COR-L47 (cell line): ENCODE results near the gene CD248.

ENCODE experiments used
- DNase-seq: peaks from one replicate; lab custom pipeline; 2025; lab: John Stamatoyannopoulos, UW

Gene CD248

GRCh38 chr11:66341502-66342126, 24.8 kb upstream of the CD248 start:
- DNase-seq, result no peak

- no peak for DNase-seq
These were observed 24.0 kb upstream of the CD248 start for GRCh38 chr11:66340596-66341501.

- no peak for DNase-seq
These were observed 23.0 kb upstream of the CD248 start for GRCh38 chr11:66339686-66340483.

GRCh38 chr11:66339162-66339675, 22.4 kb upstream of the CD248 start:
- no peak for DNase-seq

- DNase-seq, result no peak
These were observed 21.7 kb upstream of the CD248 start for GRCh38 chr11:66338276-66339161.

GRCh38 chr11:66337103-66337899, 20.5 kb upstream of the CD248 start:
- no peak for DNase-seq

GRCh38 chr11:66336234-66337102, 19.6 kb upstream of the CD248 start, which contains the start of gene RIN1:
Gene RIN1, minus strand, starts transcription at chr11:66336434. Its CDS starts 32 bp downstream, at chr11:66336402.
- DNase-seq, result peak; percentile 67

GRCh38 chr11:66335531-66336233, 18.8 kb upstream of the CD248 start:
- DNase-seq, result no peak

- no peak for DNase-seq
These were observed 18.0 kb upstream of the CD248 start for GRCh38 chr11:66334605-66335442.

- no peak for DNase-seq
These were observed 17.2 kb upstream of the CD248 start for GRCh38 chr11:66333896-66334604.

- DNase-seq, result no peak
These were observed 16.5 kb upstream of the CD248 start for GRCh38 chr11:66333220-66333877.

GRCh38 chr11:66332371-66333219, 15.8 kb upstream of the CD248 start:
- DNase-seq, result no peak

- no peak for DNase-seq
These were observed 14.9 kb upstream of the CD248 start for GRCh38 chr11:66331542-66332370.

- DNase-seq, result no peak
These were observed 14.1 kb upstream of the CD248 start for GRCh38 chr11:66330931-66331330.
